ENCODE results near the gene ACTL9. TPM values are rescaled to one million over a fixed set of nuclear protein-coding genes. Genes with fewer than 3 reads are reported as not detected.

ACTL9 gene
- total and polyA plus RNA-seq, 2 donors (not counting 3 experiments of a cell fraction or from before 2014, with no cell fraction given) = not detected

DNA sequence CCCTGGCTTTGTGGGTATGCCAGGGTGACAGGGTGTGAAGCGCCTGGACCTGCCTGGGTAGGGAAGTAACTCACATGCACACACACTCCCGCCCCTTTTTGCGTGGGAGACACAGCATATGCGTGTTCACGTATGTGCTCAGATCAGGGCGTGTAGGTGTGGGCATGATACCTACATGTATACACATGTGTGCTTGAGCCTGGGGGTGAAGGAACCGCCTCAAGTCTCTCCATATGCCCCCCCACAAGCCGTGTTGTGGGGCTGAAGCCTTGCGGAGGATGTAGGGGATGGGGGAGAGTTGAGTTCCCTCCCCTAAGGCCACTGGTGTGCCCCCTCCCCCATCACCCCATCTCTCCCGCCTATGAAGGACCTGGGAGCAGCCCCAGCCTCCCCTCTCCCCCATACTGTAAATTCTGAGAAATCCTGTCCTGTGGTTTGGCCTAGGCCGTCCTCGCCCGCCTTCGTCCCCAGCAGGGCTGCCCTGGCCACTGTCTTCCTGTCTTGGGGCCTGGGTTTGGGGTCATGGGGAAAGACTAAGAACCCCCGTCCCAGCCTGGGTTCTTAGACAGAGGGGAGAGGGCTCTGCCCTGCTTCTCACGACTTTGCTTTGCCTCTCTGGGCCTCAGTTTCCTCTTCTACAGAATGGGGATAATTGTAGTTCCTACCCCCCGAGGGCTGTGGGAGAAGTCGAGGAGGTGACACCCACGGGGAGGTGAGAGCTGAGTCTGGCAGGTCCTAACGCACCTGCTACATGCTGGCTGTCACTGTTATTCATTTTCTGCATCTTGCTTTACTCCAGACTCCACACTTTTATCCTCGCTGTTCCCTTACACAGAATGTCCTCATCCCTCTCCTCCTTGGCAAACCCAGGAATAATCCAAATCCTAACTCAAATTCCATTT, 14.3 kb downstream of the ACTL9 start:
- no TSS peak for BruUV-seq (replicated peaks)
- Histone ChIP-seq H3K4me2 (ENCODE audit: insufficient read depth, low read length) (no peak overlapping the region), H3K4me3 (replicated peaks in 1 of 3; ENCODE audit: insufficient read depth in 1 of 3, low read depth in 1 of 3, low read length in 3 of 3) (no peak overlapping the region), H3K4me1 (ENCODE audit: control insufficient read depth, extremely low read depth, insufficient read depth, low read length) (no peaks in the 10 kb centered on the region), H3K36me3 (ENCODE audit: control insufficient read depth in 2 of 2, extremely low read depth in 1 of 2, insufficient read depth in 2 of 2, low read length in 2 of 2) (no peaks in the 10 kb centered on the region), H3K9ac (replicated peaks; ENCODE audit: extremely low read depth, insufficient read depth, low read length) (no peak overlapping the region), H4K20me1 (replicated peaks; ENCODE audit: control insufficient read depth, extremely low read depth, insufficient read depth, low read length) (no peaks in the 10 kb centered on the region), H3K9me3 (replicated peaks; ENCODE audit: control insufficient read depth, insufficient read depth, low read length) (no peaks in the 10 kb centered on the region), H3K9me1 (replicated peaks; ENCODE audit: control insufficient read depth, extremely low read depth, insufficient read depth, low read length) (no peaks in the 10 kb centered on the region), H2AFZ (ENCODE audit: low read depth, low read length) (no peak overlapping the region), H3K27ac (ENCODE audit: insufficient read depth, low read depth, low read length) (no peak overlapping the region), H3K27me3 (ENCODE audit: control insufficient read depth in 2 of 2, insufficient read depth in 2 of 2, low read length in 2 of 2) (no peaks in the 10 kb centered on the region), H3K79me2 (ENCODE audit: control insufficient read depth, insufficient read depth, low read length) (no peaks in the 10 kb centered on the region)
- ChIA-PET POLR2A (no interaction called here), CTCF (interaction anchor here (1.0 kb wide), 1 partner anchor 69 kb away, joined by 4 read pairs; no protein-coding TSS in a partner anchor)
- FAIRE-seq = no peak
- dilution Hi-C loops (cut with MboI; ENCODE audit: extremely low pct_ligation_motif_present, low sequenced_read_pairs) (no loop called here), intact Hi-C loops (cut with micrococcal nuclease) (no loop called here)
- no peak for DNase-seq (ENCODE audit: low read depth, low spot score)
- TF ChIP-seq, protein P1, sequence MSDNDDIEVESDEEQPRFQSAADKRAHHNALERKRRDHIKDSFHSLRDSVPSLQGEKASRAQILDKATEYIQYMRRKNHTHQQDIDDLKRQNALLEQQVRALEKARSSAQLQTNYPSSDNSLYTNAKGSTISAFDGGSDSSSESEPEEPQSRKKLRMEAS (IDR thresholded peaks at IDR 0.05; ENCODE audit: insufficient read depth, insufficient read length) = no peak
- no peak for TF ChIP-seq JUN (IDR thresholded peaks at IDR 0.05; ENCODE audit: borderline replicate concordance, insufficient read depth, insufficient read length, low read depth)
- no peak for TF ChIP-seq GATA2 (IDR thresholded peaks at IDR 0.05; ENCODE audit: insufficient read depth, insufficient read length, low read depth, low read length)
- TF ChIP-seq EZH2 (IDR thresholded peaks at IDR 0.05; ENCODE audit: borderline replicate concordance, low read depth, low read length, severe bottlenecking) = no peak

DNA sequence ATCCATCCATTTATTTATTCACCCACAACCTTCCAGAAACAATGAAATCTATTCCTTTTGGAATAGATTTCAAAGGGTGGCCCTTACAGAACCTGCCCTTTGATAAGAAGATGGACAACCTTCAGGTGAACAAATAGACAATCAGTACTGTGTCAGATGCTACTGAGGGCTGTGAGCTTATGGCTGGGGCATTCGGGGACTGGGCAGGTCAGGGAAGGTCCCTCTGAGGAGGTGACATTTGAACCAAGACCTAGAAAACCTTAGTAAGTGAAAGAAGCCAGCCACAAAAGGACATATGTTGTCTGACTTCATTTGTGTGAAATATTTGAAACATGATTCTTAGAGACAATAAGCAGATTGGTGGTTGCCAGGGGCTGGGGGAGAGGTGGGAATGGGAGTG, 15.7 kb downstream of the ACTL9 start:
- Histone ChIP-seq H3K27ac (ENCODE audit: insufficient read depth, low read depth, low read length) (no peak overlapping the region), H3K9me3 (replicated peaks; ENCODE audit: control insufficient read depth, insufficient read depth, low read length) (no peaks in the 10 kb centered on the region), H3K9me1 (replicated peaks; ENCODE audit: control insufficient read depth, extremely low read depth, insufficient read depth, low read length) (no peaks in the 10 kb centered on the region), H3K9ac (replicated peaks; ENCODE audit: extremely low read depth, insufficient read depth, low read length) (no peak overlapping the region), H3K36me3 (ENCODE audit: control insufficient read depth in 2 of 2, extremely low read depth in 1 of 2, insufficient read depth in 2 of 2, low read length in 2 of 2) (no peaks in the 10 kb centered on the region), H3K4me3 (replicated peaks in 1 of 3; ENCODE audit: insufficient read depth in 1 of 3, low read depth in 1 of 3, low read length in 3 of 3) (no peak overlapping the region), H2AFZ (ENCODE audit: low read depth, low read length) (no peak overlapping the region), H3K27me3 (ENCODE audit: control insufficient read depth in 2 of 2, insufficient read depth in 2 of 2, low read length in 2 of 2) (no peaks in the 10 kb centered on the region), H3K4me1 (ENCODE audit: control insufficient read depth, extremely low read depth, insufficient read depth, low read length) (no peaks in the 10 kb centered on the region), H3K4me2 (ENCODE audit: insufficient read depth, low read length) (no peak overlapping the region), H3K79me2 (ENCODE audit: control insufficient read depth, insufficient read depth, low read length) (no peaks in the 10 kb centered on the region), H4K20me1 (replicated peaks; ENCODE audit: control insufficient read depth, extremely low read depth, insufficient read depth, low read length) (no peaks in the 10 kb centered on the region)
- no peak for TF ChIP-seq POLR2A (IDR thresholded peaks at IDR 0.05; ENCODE audit: low read depth, low read length)
- no peak for TF ChIP-seq EZH2 (IDR thresholded peaks at IDR 0.05; ENCODE audit: borderline replicate concordance, low read depth, low read length, severe bottlenecking)
- TF ChIP-seq, protein P2, sequence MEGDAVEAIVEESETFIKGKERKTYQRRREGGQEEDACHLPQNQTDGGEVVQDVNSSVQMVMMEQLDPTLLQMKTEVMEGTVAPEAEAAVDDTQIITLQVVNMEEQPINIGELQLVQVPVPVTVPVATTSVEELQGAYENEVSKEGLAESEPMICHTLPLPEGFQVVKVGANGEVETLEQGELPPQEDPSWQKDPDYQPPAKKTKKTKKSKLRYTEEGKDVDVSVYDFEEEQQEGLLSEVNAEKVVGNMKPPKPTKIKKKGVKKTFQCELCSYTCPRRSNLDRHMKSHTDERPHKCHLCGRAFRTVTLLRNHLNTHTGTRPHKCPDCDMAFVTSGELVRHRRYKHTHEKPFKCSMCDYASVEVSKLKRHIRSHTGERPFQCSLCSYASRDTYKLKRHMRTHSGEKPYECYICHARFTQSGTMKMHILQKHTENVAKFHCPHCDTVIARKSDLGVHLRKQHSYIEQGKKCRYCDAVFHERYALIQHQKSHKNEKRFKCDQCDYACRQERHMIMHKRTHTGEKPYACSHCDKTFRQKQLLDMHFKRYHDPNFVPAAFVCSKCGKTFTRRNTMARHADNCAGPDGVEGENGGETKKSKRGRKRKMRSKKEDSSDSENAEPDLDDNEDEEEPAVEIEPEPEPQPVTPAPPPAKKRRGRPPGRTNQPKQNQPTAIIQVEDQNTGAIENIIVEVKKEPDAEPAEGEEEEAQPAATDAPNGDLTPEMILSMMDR (IDR thresholded peaks at IDR 0.05; ENCODE audit: extremely low read depth in 1 of 2, insufficient read depth in 1 of 2, low read depth in 1 of 2, low read length in 2 of 2) = no peak
- TF ChIP-seq MYC (IDR thresholded peaks at IDR 0.05; ENCODE audit: low read depth, low read length) = no peak
- no peak for TF ChIP-seq POLR2AphosphoS5 (IDR thresholded peaks at IDR 0.05; ENCODE audit: insufficient read depth, low read depth, low read length)
- no peak for TF ChIP-seq GATA2 (IDR thresholded peaks at IDR 0.05; ENCODE audit: insufficient read depth, insufficient read length, low read depth, low read length)
- TF ChIP-seq JUN (IDR thresholded peaks at IDR 0.05; ENCODE audit: borderline replicate concordance, insufficient read depth, insufficient read length, low read depth) = no peak
- TF ChIP-seq, protein P1 (IDR thresholded peaks at IDR 0.05; ENCODE audit: insufficient read depth, insufficient read length) = no peak
- TF ChIP-seq FOS (IDR thresholded peaks at IDR 0.05; ENCODE audit: borderline replicate concordance, insufficient read depth, low read length) = no peak
- POLR2A ChIA-PET = no interaction called here
- dilution Hi-C loops (cut with MboI; ENCODE audit: extremely low pct_ligation_motif_present, low sequenced_read_pairs) = no loop called here
- FAIRE-seq (no peak), DNase-seq (ENCODE audit: low read depth, low spot score) (no peak)
- no TSS peak for BruUV-seq (replicated peaks)
- intact Hi-C loops (cut with micrococcal nuclease) = no loop called here
- CTCF ChIA-PET = no interaction called here
